Fibroblast of pulmonary artery (primary cell): Measurements from ENCODE around the gene PLCH1.
A peak's percentile ranks its signal among the peaks of the same experiment; 100 is the strongest.

Source experiments
- DNase-seq: peaks from one replicate; pipeline ENCODE4 v3.0.0-alpha.2; 2010; ENCODE audit warnings: low read depth
- H3K4me3 ChIP-seq: replicated peaks from 2 replicates; pipeline ENCODE4 v1.5.1; 2011; ENCODE audit warnings: low read depth, mild to moderate bottlenecking, control low read depth, low read length, moderate library complexity
- TF ChIP-seq, protein P1 (sequence below): IDR thresholded peaks from 2 replicates; pipeline ENCODE4 v1.5.1; 2011; ENCODE audit warnings: mild to moderate bottlenecking, control low read depth, low read length, inconsistent platforms; ENCODE audit errors: missing control alignments

PLCH1 gene

DNA sequence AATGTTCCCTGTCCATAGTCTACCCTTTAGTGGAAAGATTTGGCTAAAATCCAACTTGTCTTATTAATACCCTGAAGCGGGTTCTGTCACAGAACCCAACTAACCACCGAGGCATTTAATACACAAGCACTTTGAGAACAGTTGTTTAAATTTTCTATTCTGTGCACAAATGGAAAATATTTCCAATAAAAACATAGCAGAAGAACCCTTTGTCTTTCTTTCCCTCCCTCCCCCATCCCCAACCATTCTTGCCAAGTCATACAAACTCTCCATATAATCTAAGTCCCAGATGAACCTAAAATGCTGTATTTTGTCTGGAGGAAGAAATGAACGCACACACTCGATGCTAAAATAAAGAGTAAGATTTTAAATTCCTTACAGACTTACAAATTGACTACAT is 324.5 kb downstream of the PLCH1 start:
- TF ChIP-seq, protein P1, sequence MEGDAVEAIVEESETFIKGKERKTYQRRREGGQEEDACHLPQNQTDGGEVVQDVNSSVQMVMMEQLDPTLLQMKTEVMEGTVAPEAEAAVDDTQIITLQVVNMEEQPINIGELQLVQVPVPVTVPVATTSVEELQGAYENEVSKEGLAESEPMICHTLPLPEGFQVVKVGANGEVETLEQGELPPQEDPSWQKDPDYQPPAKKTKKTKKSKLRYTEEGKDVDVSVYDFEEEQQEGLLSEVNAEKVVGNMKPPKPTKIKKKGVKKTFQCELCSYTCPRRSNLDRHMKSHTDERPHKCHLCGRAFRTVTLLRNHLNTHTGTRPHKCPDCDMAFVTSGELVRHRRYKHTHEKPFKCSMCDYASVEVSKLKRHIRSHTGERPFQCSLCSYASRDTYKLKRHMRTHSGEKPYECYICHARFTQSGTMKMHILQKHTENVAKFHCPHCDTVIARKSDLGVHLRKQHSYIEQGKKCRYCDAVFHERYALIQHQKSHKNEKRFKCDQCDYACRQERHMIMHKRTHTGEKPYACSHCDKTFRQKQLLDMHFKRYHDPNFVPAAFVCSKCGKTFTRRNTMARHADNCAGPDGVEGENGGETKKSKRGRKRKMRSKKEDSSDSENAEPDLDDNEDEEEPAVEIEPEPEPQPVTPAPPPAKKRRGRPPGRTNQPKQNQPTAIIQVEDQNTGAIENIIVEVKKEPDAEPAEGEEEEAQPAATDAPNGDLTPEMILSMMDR: no peak
- DNase-seq: no peak
- no peak overlapping the region for H3K4me3 ChIP-seq

DNA sequence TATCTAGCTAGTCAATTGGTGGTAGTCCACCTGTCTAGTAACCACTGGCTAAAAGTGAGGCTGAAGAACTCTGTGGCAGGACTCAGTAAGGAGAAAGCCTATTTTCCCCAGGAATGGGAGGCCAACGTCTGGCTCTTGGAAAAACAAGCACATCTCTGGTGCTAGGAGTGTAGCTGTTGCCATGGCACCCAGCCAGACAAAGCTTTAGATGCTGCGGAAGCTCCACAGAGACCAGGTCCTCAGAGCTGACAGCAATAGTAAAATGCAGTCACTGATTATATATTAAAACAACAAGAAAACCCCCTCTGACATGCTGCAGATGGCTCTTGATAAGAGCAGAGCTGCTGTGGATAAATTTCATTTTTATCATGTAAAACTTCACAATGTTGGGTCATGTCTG is 326.5 kb downstream of the PLCH1 start:
- no peak overlapping the region for H3K4me3 ChIP-seq
- TF ChIP-seq, protein P1: no peak
- peak; percentile 10 for DNase-seq

- TF ChIP-seq, protein P1: no peak
- H3K4me3 ChIP-seq: no peak overlapping the region
- no peak for DNase-seq
Observed at GRCh38 chr3:155417119-155417517, 327.8 kb downstream of the PLCH1 start.

DNA sequence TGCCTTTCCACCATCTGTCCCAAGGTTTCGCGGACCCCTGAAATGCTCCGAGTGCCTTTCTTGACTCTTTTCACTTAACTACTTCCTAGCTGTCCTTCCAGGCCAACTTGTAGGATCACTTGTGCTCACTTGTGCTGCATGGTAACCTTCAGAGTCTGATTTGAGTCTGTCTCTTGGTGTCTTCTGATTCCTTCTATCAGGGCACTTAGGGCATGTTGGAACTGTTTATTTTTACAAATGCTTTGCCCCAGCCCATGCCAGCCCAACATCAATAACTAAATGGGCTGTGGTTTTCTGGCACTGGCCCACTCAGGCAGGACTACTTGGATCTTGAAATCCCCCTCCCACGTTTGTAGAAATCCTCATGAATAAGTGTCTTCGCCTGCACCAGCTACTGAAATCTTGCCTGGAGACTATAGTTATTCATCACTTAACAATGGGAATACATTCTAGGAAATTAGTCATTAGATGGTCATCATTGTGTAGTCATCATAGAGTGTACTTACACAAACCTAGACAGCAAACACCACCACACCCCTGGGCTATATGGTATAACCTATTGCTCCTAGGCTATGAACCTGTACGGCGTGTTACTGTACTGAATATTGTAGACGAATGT is 328.3 kb downstream of the PLCH1 start:
- TF ChIP-seq, protein P1: no peak
- peak; percentile 33 for DNase-seq
- no peak overlapping the region for H3K4me3 ChIP-seq

GRCh38 chr3:155412904-155413303 is 332.0 kb downstream of the PLCH1 start:
- no peak overlapping the region for H3K4me3 ChIP-seq
- no peak for DNase-seq
- TF ChIP-seq, protein P1: no peak

DNA sequence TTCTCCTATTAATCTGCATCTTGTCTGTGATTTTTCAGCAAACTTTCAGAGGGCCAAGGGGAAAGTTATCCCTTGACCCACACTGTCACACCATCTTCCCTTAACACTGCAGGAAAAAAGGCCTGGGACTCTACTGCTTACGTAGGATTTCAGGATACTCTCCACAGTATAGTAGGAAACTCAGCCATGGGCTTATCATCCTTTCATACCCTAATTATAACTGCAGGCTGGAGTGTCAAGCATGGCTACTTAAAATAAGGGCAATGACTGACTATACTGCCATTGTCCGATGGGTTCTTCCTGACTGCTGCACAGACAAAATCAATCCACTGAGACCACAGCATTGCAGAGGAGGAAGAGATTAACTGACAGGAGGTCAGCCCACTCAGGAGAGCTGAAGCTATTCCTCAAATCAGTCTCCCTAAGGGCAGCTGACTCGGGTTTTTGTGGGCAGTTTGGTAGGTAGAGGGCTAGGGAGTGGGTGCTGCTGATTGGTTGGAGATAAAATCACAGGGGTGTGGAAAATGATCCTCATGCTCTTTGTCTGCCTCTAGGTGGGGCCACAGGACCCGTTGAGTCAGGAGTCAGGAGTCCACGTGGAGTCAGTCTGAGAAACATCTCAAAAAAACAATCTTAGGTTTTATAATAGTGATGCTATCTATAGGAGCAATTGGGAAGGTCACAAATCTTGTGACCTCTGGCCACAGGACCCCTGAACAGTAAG is 333.2 kb downstream of the PLCH1 start:
- TF ChIP-seq, protein P1: no peak
- no peak overlapping the region for H3K4me3 ChIP-seq
- no peak for DNase-seq

DNA sequence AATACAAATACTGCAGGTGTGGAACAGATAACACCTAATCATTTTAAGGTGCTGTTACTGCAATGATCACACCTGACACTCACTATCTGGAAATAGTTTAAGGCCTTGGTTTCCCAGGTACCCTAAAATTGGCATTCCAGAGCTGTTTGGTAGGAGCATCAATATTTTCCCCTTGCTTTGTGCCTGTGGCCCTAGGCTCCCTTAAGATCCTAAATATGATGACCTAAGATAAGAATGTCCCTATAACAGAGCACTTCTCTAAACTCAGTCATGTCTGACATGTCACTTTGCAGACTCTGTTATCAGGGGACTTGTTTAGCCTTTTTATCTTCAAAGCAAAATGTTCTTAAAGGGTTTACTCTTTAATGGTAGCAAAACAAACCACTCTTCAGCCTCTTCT is 335.5 kb downstream of the PLCH1 start:
- no peak for DNase-seq
- TF ChIP-seq, protein P1: no peak
- H3K4me3 ChIP-seq: no peak overlapping the region
